ENCODE results near the gene COMMD7.
"Not testable (repeated sequence)": the region's sequence is repeated elsewhere in the genome, so short reads cannot be mapped to it uniquely, and the experiment has no call there.

Gene COMMD7

DNA sequence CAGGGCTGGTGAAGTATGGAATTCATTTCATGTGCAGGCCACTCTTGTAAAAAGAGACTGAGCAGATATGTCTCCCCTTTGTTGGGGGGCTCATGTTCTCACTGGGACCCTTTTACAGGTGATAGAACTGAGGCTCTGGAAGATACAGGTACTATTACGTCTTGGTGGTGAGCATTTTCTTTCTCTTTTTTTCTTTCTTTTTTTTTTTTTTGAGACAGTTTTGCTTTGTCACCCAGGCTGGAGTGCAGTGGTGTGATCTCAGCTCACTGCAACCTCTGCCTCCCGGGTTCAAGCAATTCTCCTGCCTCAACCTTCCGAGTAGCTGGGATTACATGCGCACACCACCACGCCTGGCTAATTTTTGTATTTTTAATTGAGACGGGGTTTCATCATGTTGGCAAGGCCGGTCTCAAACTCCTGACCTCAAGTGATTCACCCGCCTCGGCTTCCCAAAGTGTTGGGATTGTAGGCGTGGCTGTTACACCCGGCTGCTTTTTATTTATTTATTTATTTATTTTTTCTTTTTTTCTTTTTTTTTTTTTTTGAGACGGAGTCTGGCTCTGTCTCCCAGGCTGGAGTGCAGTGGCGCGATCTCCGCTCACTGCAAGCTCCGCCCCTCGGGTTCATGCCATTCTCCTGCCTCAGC is 22.1 kb upstream of the COMMD7 start:
- not testable (repeated sequence) for DNase-seq (ENCODE audit: low spot score)

DNA sequence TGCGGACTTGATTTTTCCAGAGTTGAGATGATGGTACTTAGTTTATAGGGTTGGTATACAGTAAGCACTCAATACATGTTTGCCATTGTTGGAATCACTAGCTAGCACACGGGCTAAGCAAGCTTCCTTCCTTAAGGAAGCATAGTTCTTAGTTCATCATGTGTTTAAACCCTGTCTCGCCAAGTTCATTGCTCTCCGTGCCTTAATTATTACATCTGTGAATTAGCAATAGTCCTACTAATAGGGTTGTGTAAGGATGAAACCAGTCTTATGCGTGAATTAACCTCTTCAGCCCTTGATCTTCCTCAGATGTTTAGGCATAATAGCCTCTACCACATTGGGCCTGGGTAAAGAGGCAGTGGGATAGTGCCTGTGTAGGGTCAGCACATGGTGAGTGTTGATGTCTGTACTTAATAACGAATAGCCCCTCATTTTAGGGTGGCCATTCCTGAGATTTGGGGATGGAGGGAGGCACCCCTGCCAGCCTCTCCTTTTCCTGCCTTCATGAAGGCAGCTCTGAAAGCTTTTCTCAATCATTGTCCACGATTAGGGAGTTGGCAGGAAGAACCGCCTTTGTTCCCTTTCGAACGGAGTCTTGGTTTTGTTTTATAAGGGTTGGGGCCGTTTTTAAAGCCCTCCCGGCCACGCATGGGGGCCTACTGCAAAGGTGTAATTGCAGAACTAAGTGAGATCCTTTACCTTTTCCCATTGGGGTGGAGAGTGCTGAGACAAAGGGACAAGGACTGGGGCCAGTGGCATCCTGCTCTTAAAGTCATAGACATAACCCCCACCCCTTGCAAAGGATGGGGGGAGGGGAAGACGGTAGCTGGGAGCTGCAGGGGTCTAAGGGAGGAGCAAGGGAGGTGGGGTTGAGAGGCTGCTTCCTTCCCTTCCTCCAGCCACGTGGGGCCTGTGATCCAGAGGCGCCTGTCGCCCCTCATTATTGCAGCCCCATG is 21.0 kb upstream of the COMMD7 start:
- no peak for DNase-seq (ENCODE audit: low spot score)

- no peak for DNase-seq (ENCODE audit: low spot score)
These were observed 20.1 kb upstream of the COMMD7 start for GRCh38 chr20:32763202-32764004.

GRCh38 chr20:32762754-32763201 is 19.5 kb upstream of the COMMD7 start:
- DNase-seq (ENCODE audit: low spot score), result no peak

GRCh38 chr20:32761831-32762753 is 18.8 kb upstream of the COMMD7 start, which contains the start of gene DNMT3B:
Gene DNMT3B (plus strand): TSS chr20:32762385. CDS start chr20:32780324, 17,939 bp downstream.
- peak; percentile 70 for DNase-seq (ENCODE audit: low spot score)

DNA sequence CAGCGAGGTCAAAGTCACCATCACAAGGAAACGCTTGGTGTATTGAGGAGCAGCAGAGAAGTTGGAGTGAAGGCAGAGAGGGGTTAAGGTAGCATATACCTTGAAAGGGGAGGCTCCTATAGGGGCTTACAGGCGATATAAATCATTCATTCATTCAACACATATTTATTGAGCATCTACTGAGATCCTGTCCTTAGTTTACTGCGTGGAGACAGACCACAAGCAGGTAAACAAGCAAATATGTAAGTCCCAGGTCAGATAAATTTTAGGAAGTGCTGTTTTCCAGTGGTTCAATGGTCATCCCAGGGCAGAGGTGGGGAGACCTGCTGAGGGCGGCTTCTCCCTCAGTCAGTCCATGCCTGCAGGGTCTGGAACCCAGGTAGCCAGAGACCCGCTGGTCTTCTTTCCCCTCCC is 18.2 kb upstream of the COMMD7 start:
- DNase-seq (ENCODE audit: low spot score), result no peak

- DNase-seq (ENCODE audit: low spot score), result no peak
These were observed 12.9 kb upstream of the COMMD7 start for GRCh38 chr20:32756156-32756555.

- no peak for DNase-seq (ENCODE audit: low spot score)
These were observed 10.5 kb upstream of the COMMD7 start for GRCh38 chr20:32753731-32754130.

DNA sequence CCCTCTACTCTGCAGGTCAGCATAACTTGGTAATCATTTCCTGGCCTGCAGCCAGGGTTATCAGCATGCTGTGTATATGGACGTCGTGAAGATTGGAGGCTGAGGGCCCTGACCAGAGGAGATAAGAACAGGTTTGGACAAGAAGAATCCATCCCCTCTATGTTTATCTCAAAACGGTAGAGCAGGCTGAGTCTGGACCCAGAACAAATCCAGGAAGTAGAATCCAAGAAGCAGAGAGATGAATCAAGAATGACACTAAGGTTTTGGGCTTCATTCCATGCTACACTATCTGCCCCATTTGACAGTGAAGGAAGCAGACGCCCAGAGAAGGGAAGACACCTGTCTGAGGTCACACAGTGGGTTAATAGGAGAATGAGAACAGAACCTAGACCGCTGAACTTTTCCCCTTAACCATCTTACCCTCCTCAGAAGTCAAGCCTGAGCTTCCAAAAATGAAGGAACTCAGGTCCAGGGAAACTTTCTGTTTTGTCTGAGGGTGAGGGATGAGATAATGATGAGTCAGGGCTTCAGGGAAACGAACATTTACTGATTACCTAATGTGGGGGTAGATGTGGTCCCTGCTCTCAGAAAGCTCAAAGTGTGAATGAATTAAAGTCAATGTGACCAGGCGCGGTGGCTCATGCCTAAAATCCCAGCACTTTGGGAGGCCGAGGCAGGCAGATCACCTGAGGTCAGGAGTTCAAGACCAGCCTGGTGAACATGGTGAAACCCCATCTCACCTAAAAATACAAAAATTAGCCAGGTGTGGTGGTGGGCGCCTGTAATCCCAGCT is 9.4 kb upstream of the COMMD7 start:
- no peak for DNase-seq (ENCODE audit: low spot score)

- DNase-seq (ENCODE audit: low spot score), result no peak
These were observed 8.6 kb upstream of the COMMD7 start for GRCh38 chr20:32751702-32752457.

DNA sequence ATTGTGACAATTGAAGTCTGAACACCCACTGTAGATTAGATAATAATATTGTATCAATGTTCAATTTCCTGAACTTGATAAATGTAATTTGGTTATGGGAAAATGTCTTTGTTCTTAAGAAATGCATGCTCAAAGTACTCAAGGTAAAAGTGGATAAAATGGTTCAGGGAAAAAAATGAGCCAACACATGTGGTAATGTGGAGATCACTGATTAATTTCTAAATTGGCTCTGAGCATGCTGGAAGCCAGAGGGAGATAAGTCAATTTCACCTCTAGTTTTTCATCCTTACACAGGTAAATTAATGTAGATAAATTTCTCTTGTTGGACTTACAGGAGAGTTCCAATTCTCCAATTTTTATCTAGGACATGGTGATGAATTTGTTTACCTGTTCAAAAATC is 8.0 kb upstream of the COMMD7 start:
- no peak for DNase-seq (ENCODE audit: low spot score)

GRCh38 chr20:32749914-32750637 is 6.8 kb upstream of the COMMD7 start:
- no peak for DNase-seq (ENCODE audit: low spot score)

- DNase-seq (ENCODE audit: low spot score), result no peak
These were observed 688 bp downstream of the COMMD7 start for GRCh38 chr20:32742322-32743236.

- DNase-seq (ENCODE audit: low spot score), result no peak
These were observed 2.1 kb downstream of the COMMD7 start for GRCh38 chr20:32741151-32741550.

- no peak for DNase-seq (ENCODE audit: low spot score)
These were observed 5.7 kb downstream of the COMMD7 start for GRCh38 chr20:32737371-32738223.

DNA sequence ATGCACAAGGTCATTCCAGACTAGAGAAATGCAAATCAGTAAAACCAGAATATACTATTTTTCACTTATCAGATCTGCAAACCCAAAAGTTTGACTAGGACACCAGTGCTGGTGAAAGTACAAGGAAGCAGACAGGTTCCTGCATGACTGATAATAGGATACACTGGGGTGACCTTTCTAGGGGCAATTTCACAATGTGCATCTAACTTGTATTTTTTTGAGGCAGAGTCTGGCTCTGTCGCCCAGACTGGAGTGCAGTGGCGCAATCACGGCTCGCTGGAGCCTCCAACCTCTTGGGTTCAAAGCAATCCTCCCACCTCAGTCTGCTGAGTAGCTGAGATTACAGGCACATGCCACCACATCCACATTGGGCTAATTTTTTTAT is 11.4 kb downstream of the COMMD7 start:
- no peak for DNase-seq (ENCODE audit: low spot score)

DNA sequence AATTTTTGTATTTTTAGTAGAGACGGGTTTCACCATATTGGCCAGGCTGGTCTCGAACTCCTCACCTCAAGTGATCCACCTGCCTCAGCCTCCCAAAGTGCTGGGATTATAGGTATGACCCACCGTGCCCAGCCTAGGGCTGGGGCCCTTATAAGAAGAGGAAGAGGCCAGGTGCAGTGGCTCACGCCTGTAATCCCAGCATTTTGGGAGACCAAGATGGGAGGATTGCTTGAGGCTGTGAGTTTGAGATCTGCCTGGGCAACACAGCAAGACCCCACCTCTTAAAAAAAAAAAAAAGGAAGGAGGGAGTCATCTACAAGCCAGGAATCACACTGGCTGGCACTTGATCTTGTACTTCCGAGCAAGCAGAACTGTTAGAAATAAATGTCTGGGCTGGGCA is 13.9 kb downstream of the COMMD7 start:
- DNase-seq (ENCODE audit: low spot score), result not testable (repeated sequence)

Measured in Ammon's horn (tissue), 1 donor.